PFSK-1 (cell line): Measurements from ENCODE around the gene TMEM115.

Experiments
- POLR2AphosphoS5 ChIP-seq: IDR thresholded peaks from 2 replicates; pipeline ENCODE4 v1.6.1; 2012; ENCODE audit warnings: low read depth, mild to moderate bottlenecking, control low read depth, low read length, moderate library complexity
- REST ChIP-seq, 2 experiments: IDR thresholded peaks; 2 replicates each; pipeline versions ENCODE4 v1.6.1 to v1.8.0; 2011 to 2012; ENCODE audit warnings: low read depth in 2 of 2, low read length in 2 of 2, control low read depth in 1 of 2, inconsistent platforms in 1 of 2, mild to moderate bottlenecking in 1 of 2, moderate library complexity in 1 of 2; ENCODE audit not compliant: insufficient read depth in 1 of 2
- SIN3A ChIP-seq: IDR thresholded peaks from 2 replicates; pipeline ENCODE4 v1.6.1; 2012; ENCODE audit warnings: mild to moderate bottlenecking, low read length, moderate library complexity, borderline replicate concordance; ENCODE audit not compliant: insufficient read depth
- TAF1 ChIP-seq: IDR thresholded peaks from 2 replicates; pipeline ENCODE4 v1.6.1; 2012; ENCODE audit warnings: low read length, control low read depth, borderline replicate concordance; ENCODE audit not compliant: insufficient read depth

DNA sequence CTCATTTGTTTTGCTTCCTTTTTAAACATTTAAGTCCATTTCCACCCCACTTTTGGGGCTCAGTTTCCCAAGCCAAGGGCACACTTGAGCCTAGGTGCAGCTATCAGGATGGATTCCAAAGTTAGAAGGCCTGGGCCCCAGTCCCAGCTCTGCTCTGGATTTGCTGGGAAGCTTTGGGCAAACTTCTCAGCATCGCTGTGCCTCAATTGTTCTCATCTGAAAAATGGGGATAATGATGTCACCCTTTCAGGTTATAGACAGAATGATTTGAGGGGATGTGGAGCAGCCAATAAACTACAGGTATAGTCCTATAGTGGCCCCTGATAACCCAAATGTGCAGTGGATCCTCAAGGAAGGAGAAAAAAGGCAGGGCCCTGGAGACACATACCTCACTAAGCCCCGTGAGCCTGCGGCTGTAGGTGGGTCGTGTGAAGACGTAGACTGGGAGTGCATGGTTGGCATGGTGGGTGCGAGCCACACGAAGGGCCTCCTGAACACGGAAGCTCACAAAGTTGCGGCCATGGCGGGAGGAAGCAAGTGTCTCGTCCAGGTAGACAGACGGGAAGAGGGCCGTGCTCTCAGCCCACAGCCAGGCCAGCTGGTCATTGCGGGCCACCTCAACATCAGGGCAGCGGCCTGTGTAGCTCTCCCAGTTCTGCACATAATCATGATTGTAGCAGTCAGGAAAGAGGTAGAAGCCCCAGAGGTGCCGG lies 40.0 kb downstream of the TMEM115 start:
- no peak for TF ChIP-seq TAF1
- TF ChIP-seq POLR2AphosphoS5, result 0 out of 2 replicates have a peak, but pooled peaks have one; percentile 17
- TF ChIP-seq SIN3A, result no peak
- no peak for TF ChIP-seq REST (IDR thresholded peaks at IDR 0.05; ENCODE audit: insufficient read depth in 1 of 2, low read depth in 2 of 2, low read length in 2 of 2)
